HepG2 (cell line): ENCODE measurements around the gene ERF. TPM values are rescaled to one million over a fixed set of nuclear protein-coding genes. Genes with fewer than 3 reads are reported as not detected.

Source experiments
- GATAD1 ChIP-seq: IDR thresholded peaks from 2 replicates; pipeline ENCODE4 v1.6.1; 2016; ENCODE audit warnings: missing genetic modification reagents, missing compliant biosample characterization
- MTF1 ChIP-seq: sonication (generic); formaldehyde crosslinking; IDR thresholded peaks from 2 replicates; pipeline ENCODE4 v1.5.0; 2020; ENCODE audit warnings: missing genetic modification reagents
- PAX8 ChIP-seq: sonication (generic); formaldehyde crosslinking; IDR thresholded peaks from 2 replicates; pipeline ENCODE4 v1.8.0; 2022; ENCODE audit warnings: mild to moderate bottlenecking, missing genetic modification reagents, borderline replicate concordance
- ZNF343 ChIP-seq: sonication (generic); formaldehyde crosslinking; IDR thresholded peaks from 2 replicates; pipeline ENCODE4 v1.4.0; 2020; ENCODE audit warnings: mild to moderate bottlenecking, missing genetic modification reagents
- polyA plus RNA-seq, 8 experiments: library from polyadenylated mRNA; depleted of rRNA in 3 of 8; stranded (reverse) in 7 of 8; unstranded in 1 of 8; fragments of >200 nt; fragmentation: Illumina TruSeq in 4 of 8; extraction: Trizol in 4 of 8; gene quantifications; 2 replicates each; pipeline versions ENCODE4 v1.2.1 to v1.2.3, GENCODE V29; 2011 to 2016; ENCODE audit warnings: low read depth in 4 of 8, missing spikeins in 1 of 8, mixed read lengths in 1 of 8; ENCODE audit not compliant: insufficient read depth in 1 of 8
- total RNA-seq, 5 experiments: library from RNA; depleted of rRNA; stranded (reverse); fragments of >200 nt; fragmentation: Illumina TruSeq; extraction: Trizol; gene quantifications; 2 replicates each; pipeline ENCODE4 v1.2.3, GENCODE V29; 2016; ENCODE audit warnings: low read depth in 1 of 5
- TF ChIP-seq, protein P1 (sequence below): sonication (generic); formaldehyde crosslinking; IDR thresholded peaks from 2 replicates; pipeline ENCODE4 v1.4.0; 2020; ENCODE audit warnings: low read depth, missing genetic modification reagents
- TF ChIP-seq, protein P2 (sequence below): IDR thresholded peaks from 2 replicates; pipeline ENCODE4 v1.6.1; 2016; ENCODE audit warnings: low read depth, control low read depth
- TF ChIP-seq, protein P3 (sequence below): sonication (generic); formaldehyde crosslinking; conservative IDR thresholded peaks from 2 replicates; pipeline ENCODE4 v1.4.0; 2020; ENCODE audit warnings: missing genetic modification reagents
- TF ChIP-seq, protein P4 (sequence below): sonication (generic); formaldehyde crosslinking; IDR thresholded peaks from 2 replicates; pipeline ENCODE4 v1.4.0; 2020; ENCODE audit warnings: mild to moderate bottlenecking, missing genetic modification reagents
- TF ChIP-seq, protein P5 (sequence below): sonication (generic); formaldehyde crosslinking; conservative IDR thresholded peaks from 2 replicates; pipeline ENCODE4 v1.5.0; 2020; ENCODE audit warnings: missing genetic modification reagents

ERF gene
- total and polyA plus RNA-seq, 2 of the 13 experiments (the other 11 are each of a cell fraction or from before 2014, with no cell fraction given): 67.1 to 69.9 TPM

DNA sequence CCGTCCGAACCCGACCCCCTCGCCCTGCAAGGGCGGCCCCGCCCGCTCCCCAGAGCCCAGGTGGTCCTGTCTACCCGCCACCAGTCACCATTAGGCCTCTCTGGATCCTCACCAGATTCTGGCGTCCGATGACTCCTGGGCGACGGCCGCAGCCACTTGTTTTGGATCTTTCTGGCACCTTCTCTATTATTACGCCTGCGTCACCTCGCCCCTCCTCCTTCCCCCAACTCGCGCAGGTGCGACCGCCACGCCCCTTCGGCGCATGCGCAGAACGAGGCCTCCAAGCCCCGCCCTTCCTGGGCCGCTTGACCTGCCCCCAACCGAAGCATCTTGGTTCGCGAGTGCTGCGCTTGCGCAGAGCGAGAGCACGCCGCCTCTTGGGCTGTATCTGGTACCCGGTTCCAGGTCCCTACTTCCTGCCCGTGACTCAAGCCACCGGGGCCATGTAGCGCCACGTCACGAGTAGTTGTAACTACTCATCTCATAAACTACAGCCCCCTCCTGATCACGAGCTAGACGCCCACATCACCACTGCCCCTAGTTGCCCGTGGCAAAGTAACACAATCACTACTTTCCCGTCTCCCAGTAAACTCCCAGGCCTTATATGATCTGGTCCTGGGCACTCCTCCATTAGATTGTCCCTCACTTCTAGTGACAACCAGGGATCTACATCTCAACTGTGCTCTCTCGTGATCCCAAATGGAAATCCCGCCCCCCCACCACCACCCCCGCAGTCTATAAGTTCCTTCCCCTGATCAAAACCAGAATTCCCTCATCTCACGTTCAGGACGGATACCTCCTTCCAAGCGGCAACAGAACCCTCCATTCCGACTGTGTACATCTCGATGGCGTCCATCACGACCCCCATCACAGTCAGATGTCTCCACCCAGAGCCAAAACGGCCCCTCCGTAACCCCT, 37.1 kb downstream of the ERF start, which contains the start of gene DEDD2 (continued):
- TF ChIP-seq, protein P1, sequence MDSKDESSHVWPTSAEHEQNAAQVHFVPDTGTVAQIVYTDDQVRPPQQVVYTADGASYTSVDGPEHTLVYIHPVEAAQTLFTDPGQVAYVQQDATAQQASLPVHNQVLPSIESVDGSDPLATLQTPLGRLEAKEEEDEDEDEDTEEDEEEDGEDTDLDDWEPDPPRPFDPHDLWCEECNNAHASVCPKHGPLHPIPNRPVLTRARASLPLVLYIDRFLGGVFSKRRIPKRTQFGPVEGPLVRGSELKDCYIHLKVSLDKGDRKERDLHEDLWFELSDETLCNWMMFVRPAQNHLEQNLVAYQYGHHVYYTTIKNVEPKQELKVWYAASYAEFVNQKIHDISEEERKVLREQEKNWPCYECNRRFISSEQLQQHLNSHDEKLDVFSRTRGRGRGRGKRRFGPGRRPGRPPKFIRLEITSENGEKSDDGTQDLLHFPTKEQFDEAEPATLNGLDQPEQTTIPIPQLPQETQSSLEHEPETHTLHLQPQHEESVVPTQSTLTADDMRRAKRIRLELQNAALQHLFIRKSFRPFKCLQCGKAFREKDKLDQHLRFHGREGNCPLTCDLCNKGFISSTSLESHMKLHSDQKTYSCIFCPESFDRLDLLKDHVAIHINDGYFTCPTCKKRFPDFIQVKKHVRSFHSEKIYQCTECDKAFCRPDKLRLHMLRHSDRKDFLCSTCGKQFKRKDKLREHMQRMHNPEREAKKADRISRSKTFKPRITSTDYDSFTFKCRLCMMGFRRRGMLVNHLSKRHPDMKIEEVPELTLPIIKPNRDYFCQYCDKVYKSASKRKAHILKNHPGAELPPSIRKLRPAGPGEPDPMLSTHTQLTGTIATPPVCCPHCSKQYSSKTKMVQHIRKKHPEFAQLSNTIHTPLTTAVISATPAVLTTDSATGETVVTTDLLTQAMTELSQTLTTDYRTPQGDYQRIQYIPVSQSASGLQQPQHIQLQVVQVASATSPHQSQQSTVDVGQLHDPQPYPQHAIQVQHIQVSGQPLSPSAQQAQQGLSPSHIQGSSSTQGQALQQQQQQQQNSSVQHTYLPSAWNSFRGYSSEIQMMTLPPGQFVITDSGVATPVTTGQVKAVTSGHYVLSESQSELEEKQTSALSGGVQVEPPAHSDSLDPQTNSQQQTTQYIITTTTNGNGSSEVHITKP (CRISPR knock-in tag): no peak; the same call in 1 of the 2 replicates
- TF ChIP-seq MTF1 (CRISPR knock-in tag) (no peak), GATAD1 (CRISPR knock-in tag) (peak; percentile 68; the same call in 1 of the 2 replicates), PAX8 (CRISPR knock-in tag) (no peak), ZNF343 (no peak)
- TF ChIP-seq, protein P2, sequence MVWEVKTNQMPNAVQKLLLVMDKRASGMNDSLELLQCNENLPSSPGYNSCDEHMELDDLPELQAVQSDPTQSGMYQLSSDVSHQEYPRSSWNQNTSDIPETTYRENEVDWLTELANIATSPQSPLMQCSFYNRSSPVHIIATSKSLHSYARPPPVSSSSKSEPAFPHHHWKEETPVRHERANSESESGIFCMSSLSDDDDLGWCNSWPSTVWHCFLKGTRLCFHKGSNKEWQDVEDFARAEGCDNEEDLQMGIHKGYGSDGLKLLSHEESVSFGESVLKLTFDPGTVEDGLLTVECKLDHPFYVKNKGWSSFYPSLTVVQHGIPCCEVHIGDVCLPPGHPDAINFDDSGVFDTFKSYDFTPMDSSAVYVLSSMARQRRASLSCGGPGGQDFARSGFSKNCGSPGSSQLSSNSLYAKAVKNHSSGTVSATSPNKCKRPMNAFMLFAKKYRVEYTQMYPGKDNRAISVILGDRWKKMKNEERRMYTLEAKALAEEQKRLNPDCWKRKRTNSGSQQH (CRISPR knock-in tag): no peak
- TF ChIP-seq, protein P3, sequence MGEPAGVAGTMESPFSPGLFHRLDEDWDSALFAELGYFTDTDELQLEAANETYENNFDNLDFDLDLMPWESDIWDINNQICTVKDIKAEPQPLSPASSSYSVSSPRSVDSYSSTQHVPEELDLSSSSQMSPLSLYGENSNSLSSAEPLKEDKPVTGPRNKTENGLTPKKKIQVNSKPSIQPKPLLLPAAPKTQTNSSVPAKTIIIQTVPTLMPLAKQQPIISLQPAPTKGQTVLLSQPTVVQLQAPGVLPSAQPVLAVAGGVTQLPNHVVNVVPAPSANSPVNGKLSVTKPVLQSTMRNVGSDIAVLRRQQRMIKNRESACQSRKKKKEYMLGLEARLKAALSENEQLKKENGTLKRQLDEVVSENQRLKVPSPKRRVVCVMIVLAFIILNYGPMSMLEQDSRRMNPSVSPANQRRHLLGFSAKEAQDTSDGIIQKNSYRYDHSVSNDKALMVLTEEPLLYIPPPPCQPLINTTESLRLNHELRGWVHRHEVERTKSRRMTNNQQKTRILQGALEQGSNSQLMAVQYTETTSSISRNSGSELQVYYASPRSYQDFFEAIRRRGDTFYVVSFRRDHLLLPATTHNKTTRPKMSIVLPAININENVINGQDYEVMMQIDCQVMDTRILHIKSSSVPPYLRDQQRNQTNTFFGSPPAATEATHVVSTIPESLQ: no peak
- TF ChIP-seq, protein P4, sequence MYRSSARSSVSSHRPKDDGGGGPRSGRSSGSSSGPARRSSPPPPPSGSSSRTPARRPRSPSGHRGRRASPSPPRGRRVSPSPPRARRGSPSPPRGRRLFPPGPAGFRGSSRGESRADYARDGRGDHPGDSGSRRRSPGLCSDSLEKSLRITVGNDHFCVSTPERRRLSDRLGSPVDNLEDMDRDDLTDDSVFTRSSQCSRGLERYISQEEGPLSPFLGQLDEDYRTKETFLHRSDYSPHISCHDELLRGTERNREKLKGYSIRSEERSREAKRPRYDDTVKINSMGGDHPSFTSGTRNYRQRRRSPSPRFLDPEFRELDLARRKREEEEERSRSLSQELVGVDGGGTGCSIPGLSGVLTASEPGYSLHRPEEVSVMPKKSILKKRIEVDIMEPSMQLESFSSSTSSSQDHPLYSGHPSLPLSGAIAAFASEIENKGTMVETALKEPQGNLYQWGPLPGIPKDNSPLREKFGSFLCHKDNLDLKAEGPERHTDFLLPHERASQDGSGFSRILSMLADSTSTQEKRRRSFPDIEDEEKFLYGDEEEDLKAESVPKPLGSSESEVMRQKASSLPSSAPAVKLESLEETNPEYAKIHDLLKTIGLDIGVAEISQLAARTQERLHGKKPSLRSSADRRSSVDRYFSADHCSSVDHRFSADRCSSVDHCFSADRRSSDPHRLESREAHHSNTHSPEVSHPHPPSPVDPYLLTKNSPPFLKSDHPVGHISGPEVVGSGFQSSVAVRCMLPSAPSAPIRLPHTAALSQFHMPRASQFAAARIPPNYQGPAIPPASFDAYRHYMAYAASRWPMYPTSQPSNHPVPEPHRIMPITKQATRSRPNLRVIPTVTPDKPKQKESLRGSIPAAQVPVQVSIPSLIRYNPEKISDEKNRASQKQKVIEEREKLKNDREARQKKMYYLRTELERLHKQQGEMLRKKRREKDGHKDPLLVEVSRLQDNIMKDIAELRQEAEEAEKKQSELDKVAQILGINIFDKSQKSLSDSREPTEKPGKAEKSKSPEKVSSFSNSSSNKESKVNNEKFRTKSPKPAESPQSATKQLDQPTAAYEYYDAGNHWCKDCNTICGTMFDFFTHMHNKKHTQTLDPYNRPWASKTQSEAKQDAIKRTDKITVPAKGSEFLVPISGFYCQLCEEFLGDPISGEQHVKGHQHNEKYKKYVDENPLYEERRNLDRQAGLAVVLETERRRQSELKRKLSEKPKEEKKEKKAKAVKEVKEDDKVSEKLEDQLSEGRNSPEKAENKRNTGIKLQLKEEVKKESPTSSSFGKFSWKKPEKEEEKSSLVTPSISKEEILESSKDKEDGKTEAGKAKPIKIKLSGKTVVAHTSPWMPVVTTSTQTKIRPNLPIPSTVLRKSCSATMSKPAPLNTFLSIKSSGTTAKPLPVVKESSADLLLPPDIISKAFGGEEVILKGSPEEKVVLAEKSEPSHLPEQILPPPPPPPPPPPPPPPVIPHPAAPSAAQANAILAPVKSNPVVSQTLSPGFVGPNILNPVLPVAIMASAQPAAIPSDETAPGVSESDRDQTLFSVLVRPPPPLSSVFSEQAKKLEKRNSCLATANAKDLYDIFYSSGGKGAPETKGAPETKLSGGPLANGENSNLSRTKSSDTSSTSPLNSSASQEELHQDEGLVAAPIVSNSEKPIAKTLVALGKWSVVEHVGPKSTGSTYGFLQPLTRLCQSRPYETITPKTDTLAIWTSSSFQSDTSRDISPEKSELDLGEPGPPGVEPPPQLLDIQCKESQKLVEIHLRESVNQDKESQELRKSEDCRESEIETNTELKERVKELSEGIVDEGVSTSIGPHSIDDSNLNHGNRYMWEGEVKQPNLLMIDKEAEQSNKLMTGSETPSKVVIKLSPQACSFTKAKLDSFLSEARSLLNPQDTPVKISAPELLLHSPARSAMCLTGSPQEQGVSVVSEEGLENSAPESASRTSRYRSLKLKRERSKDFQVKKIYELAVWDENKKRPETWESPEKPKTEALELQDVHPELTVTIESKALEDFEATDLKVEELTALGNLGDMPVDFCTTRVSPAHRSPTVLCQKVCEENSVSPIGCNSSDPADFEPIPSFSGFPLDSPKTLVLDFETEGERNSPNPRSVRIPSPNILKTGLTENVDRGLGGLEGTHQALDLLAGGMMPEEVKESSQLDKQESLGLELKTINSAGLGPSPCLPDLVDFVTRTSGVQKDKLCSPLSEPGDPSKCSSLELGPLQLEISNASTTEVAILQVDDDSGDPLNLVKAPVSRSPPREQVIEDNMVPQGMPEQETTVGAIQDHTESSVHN (CRISPR knock-in tag): 0 out of 2 replicates have a peak, but pooled peaks have one; percentile 51
- TF ChIP-seq, protein P5, sequence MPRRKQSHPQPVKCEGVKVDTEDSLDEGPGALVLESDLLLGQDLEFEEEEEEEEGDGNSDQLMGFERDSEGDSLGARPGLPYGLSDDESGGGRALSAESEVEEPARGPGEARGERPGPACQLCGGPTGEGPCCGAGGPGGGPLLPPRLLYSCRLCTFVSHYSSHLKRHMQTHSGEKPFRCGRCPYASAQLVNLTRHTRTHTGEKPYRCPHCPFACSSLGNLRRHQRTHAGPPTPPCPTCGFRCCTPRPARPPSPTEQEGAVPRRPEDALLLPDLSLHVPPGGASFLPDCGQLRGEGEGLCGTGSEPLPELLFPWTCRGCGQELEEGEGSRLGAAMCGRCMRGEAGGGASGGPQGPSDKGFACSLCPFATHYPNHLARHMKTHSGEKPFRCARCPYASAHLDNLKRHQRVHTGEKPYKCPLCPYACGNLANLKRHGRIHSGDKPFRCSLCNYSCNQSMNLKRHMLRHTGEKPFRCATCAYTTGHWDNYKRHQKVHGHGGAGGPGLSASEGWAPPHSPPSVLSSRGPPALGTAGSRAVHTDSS (CRISPR knock-in tag): no peak
